Astrocyte (in vitro differentiated cells and primary cell): ENCODE results near the gene SEMA6A. TPM values are rescaled to one million over a fixed set of nuclear protein-coding genes. Genes with fewer than 3 reads are reported as not detected.

Experiments
- DNase-seq: peaks from one replicate; pipeline ENCODE4 v3.0.0-alpha.2; 2010; ENCODE audit warnings: low read depth
- FAIRE-seq: peaks from 2 replicates; lab custom pipeline; 2011; peaks lifted over from hg19 to GRCh38; lab: Jason Lieb, UNC
- H2AFZ ChIP-seq: 2 replicates; pipeline ENCODE4 v1.6.0; 2012; ENCODE audit warnings: low read depth, low read length, inconsistent platforms
- H3K27ac ChIP-seq: 2 replicates; pipeline ENCODE4 v1.5.1; 2011; ENCODE audit warnings: low read depth, low read length, inconsistent platforms
- H3K27me3 ChIP-seq: 2 replicates; pipeline ENCODE4 v1.6.0; 2011; ENCODE audit warnings: low read length, inconsistent platforms; ENCODE audit not compliant: insufficient read depth
- H3K36me3 ChIP-seq: 2 replicates; pipeline ENCODE4 v1.5.1; 2011; ENCODE audit warnings: low read length, inconsistent platforms; ENCODE audit not compliant: insufficient read depth
- H3K4me1 ChIP-seq: 2 replicates; pipeline ENCODE4 v1.5.1; 2011; ENCODE audit warnings: low read length, inconsistent platforms; ENCODE audit not compliant: insufficient read depth
- H3K4me2 ChIP-seq: 2 replicates; pipeline ENCODE4 v1.6.0; 2012; ENCODE audit warnings: low read length, inconsistent platforms
- H3K4me3 ChIP-seq: 2 replicates; pipeline ENCODE4 v1.5.1; 2011; ENCODE audit warnings: low read depth, mild to moderate bottlenecking, low read length, inconsistent platforms; ENCODE audit not compliant: insufficient read depth
- H3K79me2 ChIP-seq: 2 replicates; pipeline ENCODE4 v1.6.0; 2012; ENCODE audit warnings: mild to moderate bottlenecking, low read length, inconsistent platforms; ENCODE audit not compliant: insufficient read depth
- H3K9ac ChIP-seq: 2 replicates; pipeline ENCODE4 v1.6.0; 2012; ENCODE audit warnings: mild to moderate bottlenecking, low read length, inconsistent platforms
- H3K9me3 ChIP-seq: 2 replicates; pipeline ENCODE4 v1.5.1; 2012; ENCODE audit warnings: low read depth, mild to moderate bottlenecking, low read length, inconsistent platforms; ENCODE audit not compliant: insufficient read depth
- H4K20me1 ChIP-seq: 2 replicates; pipeline ENCODE4 v1.6.0; 2012; ENCODE audit warnings: low read length, inconsistent platforms; ENCODE audit not compliant: insufficient read depth
- H3K27ac Mint-ChIP-seq: one replicate; pipeline ENCODE4 v1.8.0; 2021; ENCODE audit warnings: mild to moderate bottlenecking, mixed read lengths; ENCODE audit not compliant: unreplicated experiment
- H3K27me3 Mint-ChIP-seq: one replicate; pipeline ENCODE4 v1.8.0; 2021; ENCODE audit warnings: low read depth, mixed read lengths; ENCODE audit not compliant: unreplicated experiment
- H3K36me3 Mint-ChIP-seq: one replicate; pipeline ENCODE4 v1.8.0; 2021; ENCODE audit warnings: low read depth, mixed read lengths; ENCODE audit not compliant: unreplicated experiment
- H3K4me1 Mint-ChIP-seq: one replicate; pipeline ENCODE4 v1.8.0; 2021; ENCODE audit warnings: low read depth, mixed read lengths; ENCODE audit not compliant: unreplicated experiment
- H3K4me3 Mint-ChIP-seq: one replicate; pipeline ENCODE4 v1.8.0; 2021; ENCODE audit warnings: mild to moderate bottlenecking, moderate library complexity, mixed read lengths; ENCODE audit not compliant: unreplicated experiment
- H3K9me3 Mint-ChIP-seq: one replicate; pipeline ENCODE4 v1.8.0; 2021; ENCODE audit warnings: mild to moderate bottlenecking, mixed read lengths; ENCODE audit not compliant: unreplicated experiment
- EZH2 ChIP-seq: IDR thresholded peaks from 2 replicates; pipeline ENCODE4 v1.6.1; 2012; ENCODE audit warnings: mild to moderate bottlenecking, low read length, inconsistent platforms; ENCODE audit not compliant: insufficient read depth
- total RNA-seq: library from RNA; stranded (reverse); gene quantifications from 2 replicates; pipeline ENCODE4 v1.2.1, GENCODE V29; 2021
- TF ChIP-seq, protein P1 (sequence below): IDR thresholded peaks from 2 replicates; pipeline ENCODE4 v1.5.1; 2011; ENCODE audit warnings: low read depth, mild to moderate bottlenecking, inconsistent platforms, low read length, moderate library complexity; ENCODE audit not compliant: insufficient read depth

Gene SEMA6A
- total RNA-seq, 1 donor from 2014 or later = 34.2 TPM

DNA sequence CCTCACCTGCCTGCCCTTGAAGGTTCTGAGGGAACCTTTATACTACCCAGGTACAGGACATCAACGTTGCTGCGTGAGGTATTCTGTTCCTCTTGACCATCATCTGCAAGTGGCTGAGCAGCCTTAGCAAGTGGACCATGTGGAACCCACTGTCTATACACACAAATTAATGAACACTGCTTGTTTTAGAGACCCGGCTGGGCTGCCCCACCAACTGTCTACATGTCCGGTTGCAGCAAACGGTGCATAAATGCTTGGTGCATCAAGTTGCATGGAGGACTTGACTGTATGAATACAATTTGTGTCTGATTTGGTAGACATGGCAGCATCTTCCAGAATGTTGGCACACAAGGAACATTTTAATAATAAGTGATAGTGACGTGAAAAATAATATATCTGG, 65.8 kb downstream of the SEMA6A start:
- H3K27ac ChIP-seq = no peak overlapping the region
- H3K9me3 Mint-ChIP-seq = no peaks in the 10 kb centered on the region
- FAIRE-seq (no peak), DNase-seq (no peak)
- H3K4me1 ChIP-seq = no peaks in the 10 kb centered on the region
- H3K9me3 ChIP-seq = no peaks in the 10 kb centered on the region
- peaks cover 19% of the 10 kb centered on the region for H3K4me1 Mint-ChIP-seq
- H3K4me3 ChIP-seq = no peak overlapping the region
- H3K36me3 Mint-ChIP-seq = no peaks in the 10 kb centered on the region
- no peak overlapping the region for H3K27ac Mint-ChIP-seq
- H3K4me2 ChIP-seq = no peak overlapping the region
- H2AFZ ChIP-seq = no peak overlapping the region
- H4K20me1 ChIP-seq = no peaks in the 10 kb centered on the region
- no peaks in the 10 kb centered on the region for H3K79me2 ChIP-seq
- TF ChIP-seq, protein P1, sequence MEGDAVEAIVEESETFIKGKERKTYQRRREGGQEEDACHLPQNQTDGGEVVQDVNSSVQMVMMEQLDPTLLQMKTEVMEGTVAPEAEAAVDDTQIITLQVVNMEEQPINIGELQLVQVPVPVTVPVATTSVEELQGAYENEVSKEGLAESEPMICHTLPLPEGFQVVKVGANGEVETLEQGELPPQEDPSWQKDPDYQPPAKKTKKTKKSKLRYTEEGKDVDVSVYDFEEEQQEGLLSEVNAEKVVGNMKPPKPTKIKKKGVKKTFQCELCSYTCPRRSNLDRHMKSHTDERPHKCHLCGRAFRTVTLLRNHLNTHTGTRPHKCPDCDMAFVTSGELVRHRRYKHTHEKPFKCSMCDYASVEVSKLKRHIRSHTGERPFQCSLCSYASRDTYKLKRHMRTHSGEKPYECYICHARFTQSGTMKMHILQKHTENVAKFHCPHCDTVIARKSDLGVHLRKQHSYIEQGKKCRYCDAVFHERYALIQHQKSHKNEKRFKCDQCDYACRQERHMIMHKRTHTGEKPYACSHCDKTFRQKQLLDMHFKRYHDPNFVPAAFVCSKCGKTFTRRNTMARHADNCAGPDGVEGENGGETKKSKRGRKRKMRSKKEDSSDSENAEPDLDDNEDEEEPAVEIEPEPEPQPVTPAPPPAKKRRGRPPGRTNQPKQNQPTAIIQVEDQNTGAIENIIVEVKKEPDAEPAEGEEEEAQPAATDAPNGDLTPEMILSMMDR = no peak
- no peak for TF ChIP-seq EZH2
- H3K36me3 ChIP-seq = no peaks in the 10 kb centered on the region
- H3K27me3 ChIP-seq = peaks cover 14% of the 10 kb centered on the region
- no peak overlapping the region for H3K9ac ChIP-seq
- H3K4me3 Mint-ChIP-seq = no peak overlapping the region
- H3K27me3 Mint-ChIP-seq = peaks cover 2% of the 10 kb centered on the region

DNA sequence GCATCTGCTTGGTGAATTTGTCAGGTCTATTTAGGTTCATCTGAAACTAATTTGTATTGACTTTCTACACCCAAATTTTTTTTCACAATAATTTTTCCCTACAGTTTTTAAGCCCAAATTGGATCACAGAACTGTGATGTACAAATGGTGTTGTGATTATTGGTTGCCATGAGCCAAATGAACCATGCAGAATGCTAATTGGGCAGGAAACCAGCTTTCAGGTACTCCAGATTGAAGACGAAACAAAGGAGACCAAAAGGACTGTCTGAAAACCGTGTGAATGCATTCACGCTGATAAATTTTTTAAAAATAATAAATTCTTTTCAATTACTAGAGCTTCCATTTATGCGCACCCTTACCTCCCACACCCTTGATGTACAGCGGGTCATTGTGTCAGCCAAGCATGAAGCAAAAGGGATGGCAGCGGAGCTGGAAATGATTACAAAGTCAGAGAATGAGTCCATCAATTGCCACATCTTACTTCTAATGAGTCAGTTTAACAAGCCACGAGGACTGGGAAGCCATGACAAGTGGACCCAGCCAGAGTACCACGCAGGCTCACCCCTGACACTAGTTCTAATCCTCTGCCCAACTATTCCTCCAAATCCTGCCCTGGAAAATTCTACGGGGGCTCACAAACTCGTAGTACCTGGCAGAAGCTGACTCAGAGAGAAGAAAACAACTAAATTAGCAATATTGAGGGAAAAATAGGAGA, 66.5 kb downstream of the SEMA6A start:
- Histone ChIP-seq H3K27ac (no peak overlapping the region), H4K20me1 (no peaks in the 10 kb centered on the region), H3K36me3 (no peaks in the 10 kb centered on the region), H3K79me2 (no peaks in the 10 kb centered on the region), H2AFZ (no peak overlapping the region), H3K4me3 (no peak overlapping the region), H3K4me1 (no peaks in the 10 kb centered on the region), H3K27me3 (peaks cover 14% of the 10 kb centered on the region), H3K9me3 (no peaks in the 10 kb centered on the region), H3K9ac (no peak overlapping the region), H3K4me2 (no peak overlapping the region)
- Mint-ChIP-seq H3K4me3 (no peak overlapping the region), H3K9me3 (no peaks in the 10 kb centered on the region), H3K27ac (no peak overlapping the region), H3K36me3 (no peaks in the 10 kb centered on the region), H3K27me3 (peaks cover 2% of the 10 kb centered on the region), H3K4me1 (peaks cover 21% of the 10 kb centered on the region)
- no peak for DNase-seq
- no peak for FAIRE-seq
- TF ChIP-seq, protein P1 = no peak
- TF ChIP-seq EZH2 = no peak

DNA sequence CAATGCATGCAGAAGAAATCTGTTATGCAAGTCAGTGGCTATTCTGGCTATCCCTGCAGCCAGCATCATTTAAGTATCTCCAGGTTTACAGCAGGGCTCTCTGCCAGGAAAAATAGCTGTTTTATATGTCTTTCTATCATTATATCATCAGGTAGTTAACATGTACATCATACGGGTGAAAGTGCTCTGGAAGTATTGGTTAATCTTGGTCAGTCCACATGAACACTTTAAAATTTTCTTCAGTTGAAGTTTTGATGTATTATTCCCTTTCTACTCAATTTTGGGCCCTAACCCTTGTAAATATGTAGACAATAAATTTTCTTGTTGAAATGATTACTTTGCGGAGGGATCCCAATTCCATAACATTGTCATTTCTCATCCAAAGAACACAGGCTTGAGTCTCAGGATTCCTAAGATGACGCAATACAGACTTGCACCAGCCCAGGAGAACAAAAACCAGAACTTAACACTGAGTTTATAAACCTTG, 67.5 kb downstream of the SEMA6A start:
- no peak for DNase-seq
- Histone ChIP-seq H3K4me1 (peaks cover 4% of the 10 kb centered on the region), H4K20me1 (no peaks in the 10 kb centered on the region), H3K36me3 (no peaks in the 10 kb centered on the region), H3K79me2 (no peaks in the 10 kb centered on the region), H3K27me3 (peaks cover 14% of the 10 kb centered on the region), H3K4me2 (no peak overlapping the region), H3K27ac (no peak overlapping the region), H3K4me3 (no peak overlapping the region), H3K9ac (no peak overlapping the region), H3K9me3 (no peaks in the 10 kb centered on the region), H2AFZ (no peak overlapping the region)
- Mint-ChIP-seq H3K4me3 (no peak overlapping the region), H3K9me3 (no peaks in the 10 kb centered on the region), H3K36me3 (peaks cover 2% of the 10 kb centered on the region), H3K27me3 (peaks cover 2% of the 10 kb centered on the region), H3K27ac (no peak overlapping the region), H3K4me1 (peaks cover 29% of the 10 kb centered on the region)
- no peak for FAIRE-seq
- TF ChIP-seq, protein P1 = no peak
- TF ChIP-seq EZH2 = no peak
